ENCODE results near the gene CCDC85C. TPM values are rescaled to one million over a fixed set of nuclear protein-coding genes. Genes with fewer than 3 reads are reported as not detected.

Gene CCDC85C
- total RNA-seq, 1 donor from 2014 or later, result 5.2 TPM

DNA sequence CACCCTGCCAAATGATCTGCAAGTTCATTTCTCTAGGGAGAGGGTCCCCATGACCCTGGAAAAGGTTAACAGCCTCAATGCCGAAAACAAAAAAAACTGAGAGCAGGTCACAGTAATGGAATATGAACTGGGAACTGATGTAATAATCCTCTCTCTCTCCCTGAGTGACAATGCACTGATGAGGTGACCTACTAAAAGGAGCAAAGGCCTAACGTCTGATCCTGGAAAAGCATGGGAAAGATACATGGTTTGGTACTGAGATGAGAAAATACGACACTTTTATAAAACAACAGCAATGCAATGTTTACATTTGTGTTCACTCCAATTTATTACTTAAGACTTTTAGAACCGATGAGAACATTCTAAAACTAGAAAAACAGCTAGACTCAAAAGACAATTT is 151.0 kb downstream of the CCDC85C start:
- DNase-seq (ENCODE audit: low spot score), result no peak

DNA sequence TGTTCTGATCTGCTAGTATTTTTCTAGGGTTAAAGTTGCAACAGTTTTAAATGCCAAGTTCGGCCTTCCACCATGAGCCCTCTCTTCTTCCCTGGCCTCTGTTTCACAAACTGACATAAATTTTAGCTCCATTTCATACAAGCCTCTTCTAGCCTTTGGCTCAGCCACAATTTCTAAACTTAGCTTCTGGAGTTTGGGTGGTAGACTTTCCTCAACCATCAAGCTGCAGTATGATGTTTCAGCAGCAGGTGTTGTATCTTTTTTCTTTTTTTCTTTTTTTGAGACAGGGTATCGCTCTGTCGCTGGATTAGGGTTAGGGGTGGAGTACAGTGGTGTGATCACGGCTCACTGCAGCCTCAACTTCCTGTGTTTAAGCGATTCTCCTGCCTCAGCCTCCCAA is 152.8 kb downstream of the CCDC85C start:
- DNase-seq (ENCODE audit: low spot score), result no peak

DNA sequence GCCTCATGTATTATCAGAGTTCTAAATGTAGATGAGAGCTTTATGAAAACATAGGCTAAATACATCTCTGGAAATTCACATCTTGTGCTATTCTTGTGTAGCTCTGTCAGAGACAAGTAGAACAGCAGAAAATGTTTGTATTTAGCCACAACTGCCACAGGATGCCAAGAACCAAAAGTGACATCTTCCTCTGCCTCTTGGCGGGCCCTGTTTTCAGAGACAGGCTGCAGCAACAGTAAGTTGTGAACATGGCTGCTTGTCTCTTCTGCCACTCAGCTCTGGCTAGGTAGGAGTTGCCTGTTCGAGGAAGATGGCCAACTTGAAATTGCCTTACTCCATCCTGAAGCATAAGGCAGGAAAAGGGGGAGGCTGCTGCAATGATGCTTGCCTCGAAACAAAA is 153.7 kb downstream of the CCDC85C start:
- DNase-seq (ENCODE audit: low spot score), result no peak

Other genes with a start within 250 kb of the CCDC85C start
- 61.5 TPM for gene SETD3, start 123.3 kb downstream of the CCDC85C start, total RNA-seq
- 48.2 TPM for gene CCNK, start 122.8 kb downstream of the CCDC85C start, total RNA-seq
- gene HHIPL1, start 40.9 kb upstream of the CCDC85C start, total RNA-seq, result 3.8 TPM
- 3.1 TPM for gene CYP46A1, start 80.1 kb upstream of the CCDC85C start, total RNA-seq
- gene EML1, start 189.2 kb upstream of the CCDC85C start, total RNA-seq, result 32.5 TPM